ENCODE results near the gene NUDT14. TPM values are rescaled to one million over a fixed set of nuclear protein-coding genes. Genes with fewer than 3 reads are reported as not detected.

Gene NUDT14
- total RNA-seq, 1 donor from 2014 or later = 68.4 TPM

DNA sequence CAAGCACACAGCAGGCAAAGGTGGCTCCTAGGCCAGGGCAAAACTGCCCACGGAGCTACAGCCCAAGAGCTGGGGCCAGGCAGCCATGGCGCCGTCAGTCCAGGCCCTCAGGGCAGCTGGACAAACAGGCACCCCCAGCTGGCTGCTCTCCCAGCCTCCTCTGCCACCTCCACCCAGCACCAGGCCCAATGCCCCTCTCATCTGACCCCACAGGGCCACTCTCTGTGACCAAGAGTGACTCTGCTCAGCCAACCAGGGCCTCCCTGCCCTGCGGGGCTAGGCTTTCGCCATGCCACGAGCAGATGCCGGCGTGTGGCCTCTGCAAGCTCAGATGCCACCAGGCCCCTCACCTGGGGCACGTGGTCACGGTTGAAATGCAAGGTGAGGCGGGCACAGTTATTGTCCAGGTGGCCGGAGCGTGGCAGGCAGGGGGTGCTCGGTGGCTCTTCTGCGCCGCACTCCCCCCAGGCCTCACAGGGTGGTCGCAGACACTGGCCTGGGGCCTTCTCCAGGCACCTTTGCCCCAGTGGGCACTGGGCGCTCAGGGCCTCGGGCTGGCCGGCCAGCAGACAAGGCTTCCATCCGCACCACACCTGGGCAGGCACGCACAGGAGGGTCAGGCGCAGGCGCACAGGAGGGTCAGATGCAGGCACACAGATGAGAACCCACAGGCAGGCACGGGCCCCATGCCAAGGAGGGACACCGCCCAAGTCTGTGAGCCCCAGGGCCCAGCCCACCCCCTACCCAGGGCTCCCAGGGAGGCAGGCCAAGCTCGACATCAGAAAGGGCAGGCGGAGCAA, 35.5 kb downstream of the NUDT14 start:
- no peak for DNase-seq (ENCODE audit: low spot score in 2 of 2, unreplicated experiment in 2 of 2)
- H3K36me3 Mint-ChIP-seq = peaks cover 13% of the 10 kb centered on the region
- TF ChIP-seq, protein P1, sequence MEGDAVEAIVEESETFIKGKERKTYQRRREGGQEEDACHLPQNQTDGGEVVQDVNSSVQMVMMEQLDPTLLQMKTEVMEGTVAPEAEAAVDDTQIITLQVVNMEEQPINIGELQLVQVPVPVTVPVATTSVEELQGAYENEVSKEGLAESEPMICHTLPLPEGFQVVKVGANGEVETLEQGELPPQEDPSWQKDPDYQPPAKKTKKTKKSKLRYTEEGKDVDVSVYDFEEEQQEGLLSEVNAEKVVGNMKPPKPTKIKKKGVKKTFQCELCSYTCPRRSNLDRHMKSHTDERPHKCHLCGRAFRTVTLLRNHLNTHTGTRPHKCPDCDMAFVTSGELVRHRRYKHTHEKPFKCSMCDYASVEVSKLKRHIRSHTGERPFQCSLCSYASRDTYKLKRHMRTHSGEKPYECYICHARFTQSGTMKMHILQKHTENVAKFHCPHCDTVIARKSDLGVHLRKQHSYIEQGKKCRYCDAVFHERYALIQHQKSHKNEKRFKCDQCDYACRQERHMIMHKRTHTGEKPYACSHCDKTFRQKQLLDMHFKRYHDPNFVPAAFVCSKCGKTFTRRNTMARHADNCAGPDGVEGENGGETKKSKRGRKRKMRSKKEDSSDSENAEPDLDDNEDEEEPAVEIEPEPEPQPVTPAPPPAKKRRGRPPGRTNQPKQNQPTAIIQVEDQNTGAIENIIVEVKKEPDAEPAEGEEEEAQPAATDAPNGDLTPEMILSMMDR (IDR thresholded peaks at IDR 0.05; ENCODE audit: unreplicated experiment) = no peak

DNA sequence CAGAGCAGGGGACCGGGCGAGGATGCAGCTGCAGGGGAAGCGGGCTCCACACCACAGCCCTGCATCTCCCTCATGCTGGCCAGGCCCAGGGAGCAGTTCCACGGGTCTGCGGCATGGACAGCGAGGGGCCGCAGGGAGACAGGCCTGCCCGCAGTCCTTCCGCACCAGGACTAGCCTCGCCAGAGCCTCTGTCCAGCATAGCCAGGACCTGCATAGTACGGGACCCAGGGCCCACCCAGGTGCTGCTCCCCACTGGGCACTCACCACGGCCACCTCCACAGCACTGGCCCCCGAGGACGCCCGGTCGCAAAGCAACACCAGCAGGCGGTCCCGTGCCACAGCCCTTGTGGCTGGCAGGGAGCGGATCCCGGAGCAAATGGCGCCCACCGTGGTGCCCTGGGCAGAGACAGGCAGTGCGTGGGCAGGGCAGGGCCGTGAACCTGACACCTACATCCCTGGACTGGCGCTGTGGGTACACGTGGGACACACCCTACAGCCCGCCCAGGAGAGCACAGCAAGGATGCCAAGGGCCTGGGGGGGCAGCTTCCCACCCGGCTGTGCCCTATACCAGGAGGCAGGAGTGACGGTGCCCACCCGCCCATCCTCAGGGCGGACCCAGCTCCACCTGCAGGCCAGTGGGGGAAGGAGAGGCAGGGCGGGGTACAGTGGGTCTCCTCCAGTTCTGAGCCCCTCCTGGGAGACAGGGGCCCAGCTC, 36.3 kb downstream of the NUDT14 start:
- Mint-ChIP-seq H3K4me3 (no peak overlapping the region), H3K27me3 (ENCODE audit: low read depth) (no peaks in the 10 kb centered on the region), H3K27ac (no peak overlapping the region), H3K36me3 (peaks cover 17% of the 10 kb centered on the region), H3K9me3 (peaks cover 4% of the 10 kb centered on the region), H3K4me1 (no peaks in the 10 kb centered on the region)
- TF ChIP-seq, protein P1 (IDR thresholded peaks at IDR 0.05; ENCODE audit: unreplicated experiment) = no peak
- DNase-seq (ENCODE audit: low spot score in 2 of 2, unreplicated experiment in 2 of 2) = peak in 1 of 2 experiments; percentile 19

More for the DNA sequence above, 35.5 kb downstream of the NUDT14 start:
- Mint-ChIP-seq H3K4me1 (no peaks in the 10 kb centered on the region), H3K4me3 (no peak overlapping the region), H3K27me3 (ENCODE audit: low read depth) (no peaks in the 10 kb centered on the region), H3K9me3 (no peaks in the 10 kb centered on the region), H3K27ac (no peak overlapping the region)

DNA sequence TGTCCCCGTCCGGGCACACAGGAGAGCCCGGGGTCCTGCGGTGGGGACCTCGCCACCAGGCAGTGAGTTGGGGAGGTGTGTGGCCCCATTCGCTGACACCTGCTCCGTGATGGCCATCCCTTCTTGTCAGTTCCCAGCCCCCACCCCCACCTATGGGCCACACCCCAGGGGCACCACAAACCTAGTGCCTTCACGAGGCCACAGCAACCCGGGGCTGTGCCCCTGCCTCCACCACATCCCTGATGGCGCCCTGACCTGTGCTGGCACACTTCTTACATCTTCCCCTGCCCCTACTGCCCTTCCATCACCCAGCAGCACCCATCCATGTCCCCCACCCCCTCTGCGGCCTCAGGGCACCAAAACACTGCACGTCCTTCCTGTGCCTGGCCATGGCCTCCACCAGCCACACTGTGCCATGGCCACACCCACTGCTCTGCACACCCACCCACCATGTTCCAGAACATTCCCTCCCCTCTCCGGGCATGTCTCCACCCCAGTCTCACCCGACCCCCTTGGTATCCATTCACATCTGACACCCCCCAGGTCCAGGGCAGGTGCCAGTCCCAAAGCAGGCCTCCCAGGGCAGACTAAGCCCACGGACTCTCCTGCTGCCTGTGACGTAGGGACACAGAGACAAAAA, 37.0 kb downstream of the NUDT14 start:
- Mint-ChIP-seq H3K9me3 (peaks cover 4% of the 10 kb centered on the region), H3K4me3 (no peak overlapping the region), H3K4me1 (no peaks in the 10 kb centered on the region), H3K27ac (no peak overlapping the region), H3K36me3 (peaks cover 17% of the 10 kb centered on the region), H3K27me3 (ENCODE audit: low read depth) (no peaks in the 10 kb centered on the region)
- no peak for DNase-seq (ENCODE audit: low spot score in 2 of 2, unreplicated experiment in 2 of 2)
- TF ChIP-seq, protein P1 (IDR thresholded peaks at IDR 0.05; ENCODE audit: unreplicated experiment) = no peak

DNA sequence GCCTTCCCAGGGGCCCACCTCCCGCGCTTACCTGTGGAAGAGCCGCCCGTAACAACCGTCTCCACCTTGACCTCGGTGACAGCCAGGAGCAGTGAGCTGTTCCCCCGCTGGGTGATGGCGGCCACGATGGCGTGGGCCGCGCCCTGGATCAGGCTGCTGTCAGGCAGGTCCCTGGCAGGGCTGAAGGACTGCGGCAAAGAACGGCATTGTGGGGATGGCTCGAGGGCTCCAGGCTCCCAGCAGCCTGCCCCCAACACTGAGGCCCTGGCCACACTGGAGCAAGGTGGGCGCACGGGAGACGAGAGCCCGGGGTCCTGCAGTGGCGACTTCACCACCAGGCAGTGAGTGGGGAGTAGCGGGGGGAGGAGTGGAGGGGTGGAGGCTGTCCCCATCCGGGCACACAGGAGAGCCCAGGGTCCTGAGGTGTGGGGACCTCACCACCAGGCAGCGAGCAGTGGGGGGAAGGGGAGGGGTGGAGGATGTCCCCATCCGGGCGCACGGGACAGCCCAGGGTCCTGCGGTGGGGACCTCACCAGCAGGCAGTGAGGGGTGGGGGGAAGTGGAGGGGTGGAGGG, 37.6 kb downstream of the NUDT14 start:
- DNase-seq (ENCODE audit: low spot score in 2 of 2, unreplicated experiment in 2 of 2) = peak in 1 of 2 experiments; percentile 14
- no peak overlapping the region for H3K27ac Mint-ChIP-seq
- no peaks in the 10 kb centered on the region for H3K27me3 Mint-ChIP-seq (ENCODE audit: low read depth)
- H3K4me1 Mint-ChIP-seq = no peaks in the 10 kb centered on the region
- H3K9me3 Mint-ChIP-seq = peaks cover 4% of the 10 kb centered on the region
- H3K4me3 Mint-ChIP-seq = no peak overlapping the region
- H3K36me3 Mint-ChIP-seq = peaks cover 17% of the 10 kb centered on the region
- TF ChIP-seq, protein P1 (IDR thresholded peaks at IDR 0.05; ENCODE audit: unreplicated experiment) = no peak

DNA sequence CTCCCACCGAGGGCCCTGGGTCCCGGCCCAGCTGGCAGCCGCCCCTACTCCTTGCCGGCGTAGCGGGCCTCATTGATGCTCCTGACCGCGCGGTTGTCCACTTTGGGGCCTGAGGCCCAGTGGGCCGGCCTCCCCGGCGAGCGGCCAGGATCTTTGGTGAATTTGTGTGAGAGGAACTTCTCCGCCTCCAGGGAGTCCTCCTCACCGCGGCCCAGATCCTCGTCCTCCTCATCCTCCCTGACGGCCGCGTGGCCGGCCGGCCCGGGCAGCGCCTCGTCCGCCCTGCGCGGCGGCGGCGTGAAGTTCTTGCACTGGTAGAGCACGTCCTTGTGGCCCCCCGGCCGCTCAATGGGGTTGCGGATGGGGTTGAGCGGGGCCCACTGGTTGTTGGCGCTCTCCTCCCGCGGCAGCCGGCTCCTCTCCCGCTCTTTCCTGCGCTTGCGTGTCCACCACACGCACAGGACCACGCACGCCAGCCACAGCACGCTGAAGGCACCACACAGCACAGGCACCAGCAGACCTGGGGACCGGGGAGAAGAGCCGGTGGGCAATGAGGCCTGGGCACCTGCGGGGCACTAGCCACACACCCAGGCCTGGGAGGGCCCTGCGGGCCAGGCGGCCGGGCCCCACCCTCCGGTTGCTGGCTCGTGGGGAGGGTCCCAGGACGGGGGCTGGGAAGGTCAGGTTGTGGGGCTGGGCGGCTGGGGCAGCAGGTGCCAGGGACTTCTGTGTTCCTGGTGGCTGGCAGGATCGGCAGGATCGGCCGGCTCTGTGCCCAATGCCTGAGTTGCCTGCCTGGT, 38.3 kb downstream of the NUDT14 start:
- Mint-ChIP-seq H3K9me3 (peaks cover 4% of the 10 kb centered on the region), H3K4me3 (no peak overlapping the region), H3K36me3 (peaks cover 17% of the 10 kb centered on the region), H3K27me3 (ENCODE audit: low read depth) (no peaks in the 10 kb centered on the region), H3K4me1 (no peaks in the 10 kb centered on the region), H3K27ac (no peak overlapping the region)
- DNase-seq (ENCODE audit: low spot score in 2 of 2, unreplicated experiment in 2 of 2) = peak in 1 of 2 experiments; percentile 17
- TF ChIP-seq, protein P1 (IDR thresholded peaks at IDR 0.05; ENCODE audit: unreplicated experiment) = no peak
